ENCODE measurements around the gene STK4. TPM values are rescaled to one million over a fixed set of nuclear protein-coding genes. Genes with fewer than 3 reads are reported as not detected.
A peak's percentile ranks its signal among the peaks of the same experiment; 100 is the strongest.
"Not testable (repeated sequence)": the region's sequence is repeated elsewhere in the genome, so short reads cannot be mapped to it uniquely, and the experiment has no call there.

The STK4 gene
- total RNA-seq, 1 experiment from 2014 or later, result 43.0 TPM

- H2BK120ac ChIP-seq (ENCODE audit: low read depth, low read length, poor library complexity, severe bottlenecking), result no peak overlapping the region
- H2BK5ac ChIP-seq (ENCODE audit: insufficient read length, low read length), result no peak overlapping the region
- H4K8ac ChIP-seq (replicated peaks; ENCODE audit: insufficient read length, low read depth, low read length), result no peak overlapping the region
- Mint-ChIP-seq H3K9me3 (no peaks in the 10 kb centered on the region), H3K4me3 (no peak overlapping the region), H3K27me3 (ENCODE audit: low read depth) (no peaks in the 10 kb centered on the region), H3K36me3 (ENCODE audit: insufficient read depth in 1 of 3, low read depth in 3 of 3) (peaks cover 0 to 16% (median 6%) of the 10 kb centered on the region in 3 experiments; a peak in 4 of 7 replicates), H3K27ac (no peak overlapping the region), H3K4me1 (peaks cover 18 to 28% of the 10 kb centered on the region in 2 experiments)
- H3T11ph ChIP-seq (ENCODE audit: low read length), result no peak overlapping the region
- no peaks in the 10 kb centered on the region for H4K20me1 ChIP-seq (ENCODE audit: control insufficient read depth, insufficient read depth, insufficient read length)
- WGBS (ENCODE audit: extremely low coverage, insufficient read length, low lambda C conversion rate), result no CpG with 5 or more reads among the region's 3 CpGs
- no peak overlapping the region for H3K14ac ChIP-seq (ENCODE audit: insufficient read depth, low read length)
- no peak overlapping the region for H2AK5ac ChIP-seq (ENCODE audit: insufficient read length, low read length)
- no peak overlapping the region for H3K4me2 ChIP-seq (ENCODE audit: insufficient read depth, insufficient read length, low read length)
- H3K9ac ChIP-seq (ENCODE audit: extremely low read depth, insufficient read length, low read length), result no peak overlapping the region
- H4K91ac ChIP-seq (ENCODE audit: insufficient read length, low read depth, low read length), result no peak overlapping the region
- no peak overlapping the region for H2BK15ac ChIP-seq (ENCODE audit: low read depth, low read length)
- H3K23ac ChIP-seq (ENCODE audit: insufficient read length, low read depth, low read length), result no peak overlapping the region
- no peaks in the 10 kb centered on the region for H3K23me2 ChIP-seq (ENCODE audit: insufficient read length, low read depth, low read length, poor library complexity, severe bottlenecking)
- no peaks in the 10 kb centered on the region for H3K9me3 ChIP-seq (ENCODE audit: control insufficient read depth, low read depth, low read length)
- H3K4ac ChIP-seq (ENCODE audit: low read depth, low read length), result no peak overlapping the region
- no peak overlapping the region for H4K5ac ChIP-seq (ENCODE audit: insufficient read length, low read depth, low read length)
- DNase-seq, result peak; percentile 59
- H3K79me1 ChIP-seq (ENCODE audit: insufficient read depth, low read depth, low read length, poor library complexity, severe bottlenecking), result no peaks in the 10 kb centered on the region
- no peak overlapping the region for H3K56ac ChIP-seq (ENCODE audit: insufficient read length, low read depth, low read length)
- H3K79me2 ChIP-seq (ENCODE audit: insufficient read depth, low read length), result no peaks in the 10 kb centered on the region
- no peak overlapping the region for H2AFZ ChIP-seq (ENCODE audit: low read length)
- TF ChIP-seq, protein P1, sequence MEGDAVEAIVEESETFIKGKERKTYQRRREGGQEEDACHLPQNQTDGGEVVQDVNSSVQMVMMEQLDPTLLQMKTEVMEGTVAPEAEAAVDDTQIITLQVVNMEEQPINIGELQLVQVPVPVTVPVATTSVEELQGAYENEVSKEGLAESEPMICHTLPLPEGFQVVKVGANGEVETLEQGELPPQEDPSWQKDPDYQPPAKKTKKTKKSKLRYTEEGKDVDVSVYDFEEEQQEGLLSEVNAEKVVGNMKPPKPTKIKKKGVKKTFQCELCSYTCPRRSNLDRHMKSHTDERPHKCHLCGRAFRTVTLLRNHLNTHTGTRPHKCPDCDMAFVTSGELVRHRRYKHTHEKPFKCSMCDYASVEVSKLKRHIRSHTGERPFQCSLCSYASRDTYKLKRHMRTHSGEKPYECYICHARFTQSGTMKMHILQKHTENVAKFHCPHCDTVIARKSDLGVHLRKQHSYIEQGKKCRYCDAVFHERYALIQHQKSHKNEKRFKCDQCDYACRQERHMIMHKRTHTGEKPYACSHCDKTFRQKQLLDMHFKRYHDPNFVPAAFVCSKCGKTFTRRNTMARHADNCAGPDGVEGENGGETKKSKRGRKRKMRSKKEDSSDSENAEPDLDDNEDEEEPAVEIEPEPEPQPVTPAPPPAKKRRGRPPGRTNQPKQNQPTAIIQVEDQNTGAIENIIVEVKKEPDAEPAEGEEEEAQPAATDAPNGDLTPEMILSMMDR (conservative IDR thresholded peaks at IDR 0.05), result no peak
- H3K27me3 ChIP-seq (ENCODE audit: insufficient read depth, low read length), result no peaks in the 10 kb centered on the region
- H3K4me1 ChIP-seq (ENCODE audit: insufficient read depth, low read length), result peaks cover 2% of the 10 kb centered on the region; the same call in 1 of the 2 replicates
- H3K18ac ChIP-seq (ENCODE audit: insufficient read length, low read depth, low read length), result no peak overlapping the region
- H2BK12ac ChIP-seq (ENCODE audit: insufficient read length, low read depth, low read length), result no peak overlapping the region
- no peak overlapping the region for H3K27ac ChIP-seq (ENCODE audit: insufficient read length, low read depth, low read length)
- H2BK20ac ChIP-seq (ENCODE audit: low read depth, low read length, poor library complexity, severe bottlenecking), result no peak overlapping the region
Observed at GRCh38 chr20:45012682-45013302, 46.5 kb downstream of the STK4 start.

DNA sequence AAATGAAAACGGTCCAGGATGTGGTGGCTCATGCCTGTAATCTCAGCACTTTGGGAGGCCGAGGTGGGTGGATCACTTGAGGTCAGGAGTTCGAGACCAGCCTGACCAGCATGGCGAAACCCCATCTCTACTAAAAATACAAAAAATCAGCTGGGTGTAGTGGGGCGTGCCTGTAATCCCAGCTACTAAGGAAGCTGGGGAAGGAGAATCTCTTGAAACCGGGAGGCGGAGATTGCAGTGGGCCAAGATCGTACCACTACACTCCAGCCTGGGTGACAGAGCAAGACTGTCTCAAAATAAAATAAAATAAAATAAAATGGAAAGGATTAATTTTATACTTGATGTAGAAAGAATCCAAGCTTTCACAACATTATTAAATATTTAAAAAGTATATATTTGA, 47.8 kb downstream of the STK4 start:
- H3K27ac Mint-ChIP-seq, result not testable (repeated sequence)

More for the DNA sequence above, 47.8 kb downstream of the STK4 start:
- H3K18ac ChIP-seq (ENCODE audit: insufficient read length, low read depth, low read length); H3K79me1 ChIP-seq (ENCODE audit: insufficient read depth, low read depth, low read length, poor library complexity, severe bottlenecking); DNase-seq; H2AK5ac ChIP-seq (ENCODE audit: insufficient read length, low read length); H3K14ac ChIP-seq (ENCODE audit: insufficient read depth, low read length); H3K9ac ChIP-seq (ENCODE audit: extremely low read depth, insufficient read length, low read length); H3K23ac ChIP-seq (ENCODE audit: insufficient read length, low read depth, low read length); H3T11ph ChIP-seq (ENCODE audit: low read length); H4K20me1 ChIP-seq (ENCODE audit: control insufficient read depth, insufficient read depth, insufficient read length); H4K91ac ChIP-seq (ENCODE audit: insufficient read length, low read depth, low read length); H3K4me1 ChIP-seq (ENCODE audit: insufficient read depth, low read length); H2BK120ac ChIP-seq (ENCODE audit: low read depth, low read length, poor library complexity, severe bottlenecking); H3K9me3 Mint-ChIP-seq; H3K79me2 ChIP-seq (ENCODE audit: insufficient read depth, low read length); H2BK15ac ChIP-seq (ENCODE audit: low read depth, low read length); H3K4ac ChIP-seq (ENCODE audit: low read depth, low read length); H3K9me3 ChIP-seq (ENCODE audit: control insufficient read depth, low read depth, low read length); H2BK5ac ChIP-seq (ENCODE audit: insufficient read length, low read length); H3K27ac ChIP-seq (ENCODE audit: insufficient read length, low read depth, low read length); H3K27me3 Mint-ChIP-seq (ENCODE audit: low read depth); H3K4me3 Mint-ChIP-seq; H3K27me3 ChIP-seq (ENCODE audit: insufficient read depth, low read length); H2BK12ac ChIP-seq (ENCODE audit: insufficient read length, low read depth, low read length); H4K5ac ChIP-seq (ENCODE audit: insufficient read length, low read depth, low read length); H3K36me3 Mint-ChIP-seq (ENCODE audit: insufficient read depth in 1 of 3, low read depth in 3 of 3); H2AFZ ChIP-seq (ENCODE audit: low read length); H3K56ac ChIP-seq (ENCODE audit: insufficient read length, low read depth, low read length); H2BK20ac ChIP-seq (ENCODE audit: low read depth, low read length, poor library complexity, severe bottlenecking); H3K4me2 ChIP-seq (ENCODE audit: insufficient read depth, insufficient read length, low read length); H4K8ac ChIP-seq (replicated peaks; ENCODE audit: insufficient read length, low read depth, low read length); H3K23me2 ChIP-seq (ENCODE audit: insufficient read length, low read depth, low read length, poor library complexity, severe bottlenecking): not testable (repeated sequence)
- peaks cover 25 to 35% of the 10 kb centered on the region in 2 experiments for H3K4me1 Mint-ChIP-seq
- no CpG with 5 or more reads among the region's 8 CpGs for WGBS (ENCODE audit: extremely low coverage, insufficient read length, low lambda C conversion rate)

All from H9 (cell line).